Measurements from ENCODE around the gene RGS2.

Gene RGS2

DNA sequence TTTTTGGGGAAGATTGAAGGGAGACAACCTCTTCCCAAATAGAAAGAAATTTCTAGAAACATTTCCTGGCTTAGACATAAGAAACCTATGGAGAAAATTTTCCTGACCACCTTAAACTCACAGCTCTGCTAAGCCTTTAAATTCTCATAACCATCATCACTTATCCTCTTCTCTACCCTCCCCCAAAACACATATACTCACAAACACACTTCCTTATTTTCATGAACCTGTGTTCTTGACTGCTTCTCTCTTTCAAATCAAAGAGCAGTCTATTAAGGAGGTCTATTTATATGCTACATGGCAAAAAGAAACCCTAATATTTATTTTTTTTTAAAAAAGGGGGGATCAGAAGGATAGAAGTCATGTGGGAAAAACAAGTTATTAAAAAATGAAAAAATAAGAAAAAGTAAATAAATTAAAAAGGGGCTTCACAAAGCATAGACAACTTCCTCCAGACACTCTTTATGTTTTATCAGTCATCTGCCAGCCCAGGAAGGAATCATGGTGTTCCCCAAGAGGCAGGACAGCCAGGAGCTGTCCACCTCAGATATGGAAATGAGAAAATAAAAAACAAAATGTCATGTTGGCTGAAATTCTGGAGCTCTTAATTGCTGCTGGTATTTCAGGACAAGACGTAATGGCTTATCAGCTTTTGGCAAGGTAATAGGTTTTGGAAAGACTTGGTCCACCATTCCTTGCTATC, 12.8 kb upstream of the RGS2 start:
- DNase-seq, result no peak

DNA sequence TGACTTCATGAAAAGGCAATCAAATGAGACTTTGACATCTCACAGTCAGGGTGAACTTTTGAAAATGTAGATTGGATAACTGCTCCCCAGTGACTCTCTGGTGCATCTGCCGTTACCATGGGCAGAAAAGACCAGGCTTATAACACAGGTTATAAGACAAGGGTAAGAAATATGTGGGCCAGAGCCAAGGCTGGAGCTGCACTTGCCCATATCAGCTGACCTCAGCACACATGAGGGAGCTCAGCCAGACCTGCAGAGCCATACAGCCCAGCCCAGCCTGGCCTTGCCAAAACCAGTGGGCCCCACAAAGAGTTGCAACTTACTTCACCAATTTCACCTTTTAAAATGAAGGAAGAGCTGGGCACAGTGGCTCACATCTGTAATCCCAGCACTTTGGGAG, 11.7 kb upstream of the RGS2 start:
- no peak for DNase-seq

DNA sequence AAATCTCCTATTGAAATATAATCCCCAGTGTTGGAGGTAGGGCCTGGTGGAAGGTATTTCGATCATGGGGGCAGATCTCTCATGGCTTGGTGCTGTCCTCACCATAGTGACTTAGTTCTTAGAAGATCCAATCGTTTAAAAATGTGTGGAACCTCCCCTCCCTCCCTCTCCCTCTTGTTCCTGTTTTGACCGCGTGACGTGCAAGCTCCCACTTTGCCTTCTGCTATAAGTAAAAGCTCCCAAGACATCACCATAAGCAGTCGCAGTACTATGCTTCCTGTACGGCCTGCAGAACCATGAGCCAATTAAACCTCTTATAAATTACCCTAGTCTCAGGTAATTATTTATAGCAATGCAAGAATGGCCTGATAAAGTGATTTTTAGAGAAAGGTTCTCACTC, 10.9 kb upstream of the RGS2 start:
- DNase-seq, result no peak

DNA sequence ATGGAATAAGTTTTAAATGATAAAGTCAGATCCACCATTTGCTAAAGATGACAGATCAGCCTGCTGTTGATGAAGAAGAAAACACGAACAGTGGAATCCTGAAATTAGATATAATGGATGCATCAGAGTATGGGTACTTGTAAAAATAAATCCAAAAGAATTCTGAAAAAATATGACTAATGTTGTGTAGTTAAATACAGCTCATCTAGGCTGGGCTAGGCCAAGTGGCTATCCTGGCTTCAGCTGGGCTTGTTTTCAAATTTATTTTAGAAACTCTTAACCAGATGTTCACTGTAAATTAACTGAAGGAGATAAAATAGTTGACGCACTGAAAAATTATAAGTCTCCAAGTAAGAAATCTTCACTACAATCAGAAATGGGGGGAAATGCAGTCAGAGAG, 7.4 kb upstream of the RGS2 start:
- no peak for DNase-seq

DNA sequence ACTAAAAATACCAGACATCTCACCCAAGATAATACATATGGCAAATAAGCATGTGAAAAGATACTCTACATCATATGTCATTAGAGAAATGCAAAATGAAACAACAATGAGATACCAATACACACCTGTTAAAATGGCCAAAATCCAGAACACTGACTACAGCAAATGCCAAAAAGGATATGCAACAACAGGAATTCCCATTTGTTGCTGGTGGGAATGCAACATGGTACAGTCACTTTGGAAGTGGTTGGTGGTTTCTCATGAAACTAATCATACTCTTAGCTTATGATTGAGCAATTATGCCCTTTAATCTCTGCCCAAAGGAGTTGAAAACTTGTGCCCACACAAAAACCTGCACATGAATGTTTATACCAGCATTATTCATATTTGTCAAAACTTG, 6.4 kb upstream of the RGS2 start:
- DNase-seq, result no peak

DNA sequence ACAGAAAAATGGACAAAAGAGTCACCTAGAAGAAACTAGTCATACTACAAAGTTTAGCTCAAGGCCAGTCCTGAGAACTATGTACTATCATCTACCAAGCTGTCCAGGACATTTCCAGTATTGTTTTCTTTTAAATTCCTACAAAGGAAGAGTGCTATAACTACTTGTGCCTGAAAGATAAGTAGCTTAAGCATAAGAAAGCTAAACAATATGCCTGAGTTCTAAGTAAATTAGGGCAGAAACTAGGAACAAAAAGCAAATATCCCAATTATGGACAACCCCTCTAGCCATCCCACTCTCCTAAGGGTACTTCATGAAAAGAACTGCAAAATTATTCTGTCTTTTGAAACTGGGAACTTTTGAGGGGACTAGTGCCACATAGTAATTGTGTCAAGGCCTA, 5.3 kb upstream of the RGS2 start:
- DNase-seq, result no peak

DNA sequence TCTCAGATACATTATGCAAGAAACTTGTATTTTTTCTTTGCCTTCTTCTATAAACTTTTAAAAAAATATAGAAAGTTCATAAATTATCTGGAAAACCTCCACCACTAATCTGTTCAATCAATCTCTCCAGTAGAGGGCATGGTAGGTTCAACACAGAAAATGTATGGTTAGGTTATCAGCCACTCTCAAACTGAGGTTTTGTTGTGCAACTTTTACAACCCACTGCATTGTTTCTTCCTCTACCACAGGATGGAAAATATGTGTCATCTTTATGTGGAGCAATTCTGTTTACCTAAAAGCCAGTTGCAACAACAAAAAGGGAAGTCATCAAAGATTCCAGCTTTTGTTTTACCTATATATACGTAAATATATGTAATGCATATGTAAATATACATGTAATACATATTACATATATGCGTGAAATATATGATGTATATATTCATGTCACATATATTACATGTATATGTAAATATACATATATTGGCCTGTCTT, 3.0 kb upstream of the RGS2 start:
- no peak for DNase-seq

DNA sequence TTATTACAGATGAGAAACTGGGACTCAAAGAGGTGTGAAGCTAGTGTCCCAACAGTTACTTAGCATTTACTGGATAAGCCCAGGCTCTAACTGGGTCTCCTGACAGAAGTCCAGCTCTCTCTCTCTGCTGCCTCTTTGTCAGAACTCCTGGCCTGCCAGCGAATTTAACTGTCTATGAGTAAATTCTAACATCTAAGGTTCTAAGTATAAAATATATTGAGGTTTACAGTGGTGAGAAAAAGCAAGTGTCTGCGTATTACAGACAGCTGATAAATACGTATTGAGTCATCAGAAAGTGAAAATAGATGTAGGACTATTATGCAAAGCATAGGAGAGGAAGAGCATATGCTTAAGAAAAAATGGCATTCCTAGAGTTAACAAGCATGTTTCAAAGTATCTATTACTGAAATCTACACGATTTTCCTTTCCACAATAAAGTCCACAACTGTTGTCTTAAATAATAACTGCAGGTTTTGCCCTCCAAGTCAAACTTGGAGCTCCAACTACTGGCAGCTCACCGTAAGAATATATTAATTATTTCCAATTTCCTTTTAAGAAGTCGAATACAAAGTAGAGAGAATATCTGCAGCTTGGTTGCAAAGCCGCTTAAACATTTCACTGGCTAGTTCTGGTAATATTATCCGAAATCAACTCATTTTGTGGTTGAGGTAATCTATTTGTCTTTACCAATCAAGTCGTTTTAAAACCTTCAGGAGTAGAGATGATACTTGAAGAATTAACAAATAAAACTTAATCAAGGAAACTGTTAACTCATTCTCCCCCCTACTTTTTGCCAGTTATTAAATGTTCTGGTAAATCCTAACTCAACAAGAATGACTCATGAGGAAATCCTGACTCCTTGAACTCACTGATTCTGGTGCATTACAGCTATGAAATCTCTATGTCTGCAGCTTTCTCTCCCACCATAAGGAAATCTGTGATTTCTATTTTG, 1.4 kb upstream of the RGS2 start:
- DNase-seq, result peak in 1 of 56 donors; percentile 2

DNA sequence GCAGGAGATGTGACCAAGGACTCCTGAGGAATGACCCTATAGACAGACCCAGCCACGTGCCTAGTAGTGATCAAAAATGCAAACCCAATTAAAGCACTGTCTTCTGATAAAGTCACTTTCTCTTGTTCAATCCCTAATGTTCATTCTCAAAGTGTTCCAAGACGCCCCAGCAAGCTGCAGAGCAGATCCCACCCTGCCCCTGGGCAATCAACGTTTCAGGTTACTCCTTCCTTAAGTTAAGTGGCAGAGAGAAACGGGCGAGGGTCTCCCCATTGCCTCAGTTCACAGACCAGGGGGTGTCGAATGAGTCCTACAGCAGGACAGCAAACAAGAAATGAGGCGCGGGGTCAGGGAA, 699 bp upstream of the RGS2 start:
- peak in 6 of 56 donors; percentile 41 to 68 (median 56) for DNase-seq

DNA sequence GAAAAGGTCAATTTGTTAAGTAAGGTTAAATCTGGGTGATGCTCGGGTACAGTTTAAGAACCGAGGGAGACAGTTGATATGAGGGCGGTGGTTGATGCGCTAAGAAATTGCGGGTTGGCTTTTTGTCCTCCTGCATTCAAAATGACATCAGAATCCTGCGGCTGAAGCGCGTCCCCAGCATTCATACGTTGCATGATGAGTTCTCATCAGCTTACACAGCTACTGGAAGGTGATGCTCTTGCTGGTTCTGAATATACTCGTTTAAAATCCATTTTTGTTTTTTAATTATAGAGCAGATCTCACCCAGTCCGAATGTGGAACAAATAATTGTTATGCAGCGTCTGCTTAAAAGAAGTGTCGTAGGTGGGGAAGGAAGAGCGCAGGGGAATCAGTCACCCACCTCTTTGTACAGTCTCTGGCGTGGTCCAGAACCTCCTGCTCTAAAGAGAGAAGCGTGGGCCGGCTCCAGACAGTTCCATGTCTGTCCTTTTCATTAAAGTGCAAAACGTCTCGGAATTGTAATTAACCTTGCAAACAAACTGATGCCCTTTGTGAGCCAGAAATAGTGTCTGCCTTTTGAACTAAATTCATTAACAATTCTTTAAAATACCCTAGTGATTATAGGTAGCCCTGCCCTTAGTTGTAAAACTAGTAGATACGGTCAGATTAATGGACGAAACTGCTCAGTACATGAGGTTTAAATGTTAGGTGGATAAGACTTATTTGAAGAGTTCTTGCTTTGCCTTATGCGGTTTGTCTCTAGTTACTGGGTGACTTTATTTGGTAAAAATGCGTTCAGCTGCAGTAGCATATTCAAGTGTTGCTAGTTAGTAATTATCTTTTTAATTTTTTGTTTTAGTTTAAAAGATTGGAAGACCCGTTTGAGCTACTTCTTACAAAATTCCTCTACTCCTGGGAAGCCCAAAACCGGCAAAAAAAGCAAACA, 741 bp downstream of the RGS2 start:
- peak in 19 of 56 donors; percentile 19 to 73 (median 52) for DNase-seq

DNA sequence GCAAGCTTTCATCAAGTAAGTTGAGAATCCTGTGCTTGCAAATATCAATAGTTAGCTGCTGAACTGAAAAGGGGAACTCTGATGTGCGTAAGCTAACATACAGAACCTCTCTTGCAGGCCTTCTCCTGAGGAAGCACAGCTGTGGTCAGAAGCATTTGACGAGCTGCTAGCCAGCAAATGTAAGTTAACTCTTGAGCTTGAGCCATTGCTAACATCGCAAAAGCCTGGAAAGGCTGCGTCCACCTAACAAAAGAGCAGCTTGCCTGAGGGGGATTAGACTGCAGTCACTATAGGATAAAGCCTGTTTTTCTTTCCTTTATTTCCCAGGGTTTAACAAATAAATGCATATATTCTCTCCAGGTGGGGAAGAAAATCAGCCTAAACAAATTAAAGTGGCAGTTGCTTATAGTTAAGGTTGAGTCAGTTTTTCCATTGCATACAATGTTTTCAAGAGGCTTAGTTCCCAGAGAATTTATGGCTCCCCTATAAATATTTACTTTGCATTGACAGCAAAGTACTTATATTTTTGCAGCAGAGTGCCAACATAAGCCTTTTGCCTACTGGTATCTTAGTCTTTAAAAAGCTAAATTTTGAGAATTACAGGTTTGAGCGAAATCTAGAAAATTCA, 1.5 kb downstream of the RGS2 start:
- DNase-seq, result peak in 8 of 56 donors; percentile 4 to 33 (median 14)

DNA sequence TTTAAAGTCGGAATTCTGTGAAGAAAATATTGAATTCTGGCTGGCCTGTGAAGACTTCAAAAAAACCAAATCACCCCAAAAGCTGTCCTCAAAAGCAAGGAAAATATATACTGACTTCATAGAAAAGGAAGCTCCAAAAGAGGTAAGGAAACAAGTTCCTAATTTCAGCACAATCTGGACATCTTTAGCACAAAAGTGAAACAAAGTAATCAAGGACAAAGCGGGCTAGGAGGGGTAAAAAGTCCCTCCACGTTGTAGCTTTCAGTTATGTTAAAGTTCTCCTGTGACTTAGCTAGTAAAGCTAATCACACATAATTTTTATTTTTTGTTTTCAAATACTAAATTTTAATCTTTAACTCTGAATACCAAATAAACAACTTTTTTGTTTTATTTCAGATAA, 2.2 kb downstream of the RGS2 start:
- DNase-seq, result no peak

DNA sequence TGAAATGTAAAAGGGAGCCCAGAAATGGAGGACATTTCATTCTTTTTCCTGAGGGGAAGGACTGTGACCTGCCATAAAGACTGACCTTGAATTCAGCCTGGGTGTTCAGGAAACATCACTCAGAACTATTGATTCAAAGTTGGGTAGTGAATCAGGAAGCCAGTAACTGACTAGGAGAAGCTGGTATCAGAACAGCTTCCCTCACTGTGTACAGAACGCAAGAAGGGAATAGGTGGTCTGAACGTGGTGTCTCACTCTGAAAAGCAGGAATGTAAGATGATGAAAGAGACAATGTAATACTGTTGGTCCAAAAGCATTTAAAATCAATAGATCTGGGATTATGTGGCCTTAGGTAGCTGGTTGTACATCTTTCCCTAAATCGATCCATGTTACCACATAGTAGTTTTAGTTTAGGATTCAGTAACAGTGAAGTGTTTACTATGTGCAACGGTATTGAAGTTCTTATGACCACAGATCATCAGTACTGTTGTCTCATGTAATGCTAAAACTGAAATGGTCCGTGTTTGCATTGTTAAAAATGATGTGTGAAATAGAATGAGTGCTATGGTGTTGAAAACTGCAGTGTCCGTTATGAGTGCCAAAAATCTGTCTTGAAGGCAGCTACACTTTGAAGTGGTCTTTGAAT, 2.9 kb downstream of the RGS2 start:
- no peak for DNase-seq

DNA sequence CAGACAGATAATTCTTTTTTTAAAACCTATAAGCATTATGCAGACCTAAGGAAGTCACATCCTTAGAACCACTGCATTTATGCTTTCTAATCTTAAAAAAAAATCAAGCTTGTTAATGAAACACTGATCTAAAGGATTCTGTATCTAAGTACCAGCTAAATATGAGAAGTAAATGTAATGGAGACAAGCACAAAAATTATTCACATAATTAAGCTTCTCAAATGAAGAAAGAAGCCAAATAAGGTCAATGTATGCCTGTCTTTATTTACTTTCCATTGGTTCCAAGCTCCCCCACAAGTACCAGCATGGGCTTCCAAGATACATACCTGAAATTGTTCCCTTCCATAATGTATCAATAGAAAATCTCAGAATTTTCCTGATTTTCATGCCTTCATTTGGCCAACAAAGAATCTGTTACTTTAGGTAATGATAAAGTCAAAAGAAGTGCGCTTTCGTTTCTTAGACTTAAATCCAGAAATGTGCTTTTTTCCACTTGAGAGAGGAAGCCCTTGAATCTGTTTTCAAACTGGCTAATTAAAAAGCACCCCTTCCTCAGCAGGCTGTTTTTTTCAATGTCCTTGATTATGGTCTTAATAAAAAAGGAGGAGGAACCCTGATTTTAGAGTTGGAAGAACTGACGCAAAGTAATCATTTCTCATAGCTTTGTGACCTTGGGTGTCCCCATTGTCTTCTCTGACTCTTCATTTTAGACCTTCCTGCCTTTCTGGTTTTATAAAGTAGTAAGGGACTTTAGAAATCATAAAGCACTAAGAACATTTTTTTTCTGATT, 3.8 kb downstream of the RGS2 start:
- no peak for DNase-seq

DNA sequence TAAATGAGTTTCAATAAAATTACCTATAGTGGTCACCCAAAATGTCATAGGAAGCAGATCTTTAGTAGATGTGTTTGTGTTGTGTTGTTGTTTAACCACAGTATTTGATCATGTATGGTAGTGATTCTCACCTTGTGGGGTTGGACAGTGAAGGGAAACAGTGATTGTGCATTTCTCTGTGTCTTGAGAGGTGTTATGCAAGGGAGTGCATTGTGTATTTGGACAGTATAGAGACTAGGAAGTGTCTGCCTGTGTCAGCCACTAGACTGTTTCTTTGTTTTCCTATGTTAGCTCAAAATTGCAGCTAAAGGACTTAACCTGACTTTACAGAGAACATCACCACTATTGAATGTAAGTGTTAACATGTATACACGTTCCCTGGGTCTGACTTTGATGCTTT, 6.0 kb downstream of the RGS2 start:
- DNase-seq, result no peak

DNA sequence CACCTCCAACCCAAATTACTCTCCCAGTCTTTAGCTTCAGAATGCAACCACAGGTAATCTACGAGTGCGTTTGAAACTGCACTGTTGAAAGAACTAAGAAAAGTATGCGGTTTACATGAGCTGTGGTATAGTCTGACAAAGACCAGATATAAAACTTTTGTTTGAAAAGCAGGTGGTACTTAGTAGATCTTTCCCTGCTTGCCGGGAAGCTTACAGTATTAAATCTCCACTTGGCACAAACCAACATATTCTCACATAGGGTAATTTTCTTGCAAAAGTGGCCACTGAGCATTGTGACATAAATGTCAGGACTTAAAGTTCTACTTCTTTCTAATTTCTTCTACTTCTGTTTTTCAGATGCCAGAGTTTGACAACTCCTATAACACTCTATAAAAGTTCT, 8.4 kb downstream of the RGS2 start:
- no peak for DNase-seq

DNA sequence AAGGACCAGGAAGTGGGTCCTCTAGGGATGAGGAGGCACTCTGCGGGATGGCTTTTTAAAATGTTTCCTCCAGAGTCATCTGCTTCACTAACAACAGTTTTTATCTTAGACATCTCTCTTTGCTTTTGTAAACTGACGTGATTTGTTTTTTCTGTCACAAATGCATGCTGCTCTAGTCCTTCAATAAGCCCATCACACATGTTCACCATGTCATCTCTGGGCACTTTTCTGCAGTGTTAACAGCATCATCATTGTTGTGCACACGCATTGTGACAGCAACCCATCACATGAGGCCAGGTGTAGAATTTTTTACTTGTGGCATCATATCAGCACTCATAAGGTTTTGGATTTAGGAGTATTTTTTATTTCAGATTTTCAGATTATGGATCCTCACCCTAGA, 12.5 kb downstream of the RGS2 start:
- DNase-seq, result no peak

DNA sequence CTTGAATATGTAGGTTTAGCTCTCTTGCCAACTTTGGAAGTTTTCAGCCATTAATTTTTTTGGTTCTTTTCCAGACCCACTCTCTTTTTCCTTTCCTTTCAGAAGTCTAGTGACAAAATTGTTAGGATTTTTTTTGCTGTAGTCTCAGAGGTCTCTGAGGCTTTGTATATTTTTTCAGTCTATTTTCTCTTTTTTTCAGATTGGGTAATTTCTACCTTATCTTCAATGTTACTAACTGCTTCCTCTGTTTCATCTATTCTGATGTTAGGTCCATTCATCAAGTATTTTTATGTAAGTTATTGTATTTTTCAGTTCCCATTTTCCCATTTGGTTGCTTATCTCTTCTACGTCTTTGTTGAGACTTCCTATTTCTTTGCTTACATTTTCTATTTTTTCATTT, 15.7 kb downstream of the RGS2 start:
- no peak for DNase-seq

DNA sequence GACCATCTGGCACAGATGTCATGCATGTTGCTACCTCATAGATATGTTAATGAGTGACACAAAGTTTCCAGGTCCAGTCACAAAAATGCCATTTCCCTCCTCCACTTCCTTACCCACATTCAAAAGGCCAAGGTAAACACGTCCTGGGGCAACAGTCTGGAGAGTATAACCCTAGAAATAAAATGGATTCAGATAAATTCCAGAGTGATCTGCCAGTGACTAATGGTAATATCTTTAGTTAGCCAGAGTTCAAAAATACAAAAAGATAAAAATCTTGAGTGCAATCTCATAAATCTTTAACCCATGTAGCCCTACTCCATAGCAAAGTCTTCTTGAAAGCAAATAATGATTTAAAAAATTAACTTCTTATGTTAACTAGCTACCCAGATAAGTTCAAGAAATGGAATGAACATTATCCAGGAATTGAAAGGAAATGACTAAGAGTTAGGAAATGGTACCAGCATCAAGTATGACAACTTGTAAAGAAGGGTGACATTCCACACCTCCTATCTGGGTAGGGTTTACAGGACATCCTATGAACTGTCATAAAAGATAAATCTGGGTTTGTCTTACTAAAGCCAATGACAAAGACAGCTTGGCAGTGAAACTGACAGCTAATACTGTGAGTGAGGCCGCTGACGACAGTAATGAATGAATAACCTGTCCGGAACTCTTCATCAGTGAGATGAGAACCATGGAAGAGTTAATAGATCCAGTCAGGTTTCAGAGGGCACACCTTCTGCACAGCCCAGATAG, 18.1 kb downstream of the RGS2 start:
- no peak for DNase-seq

All from nucleus accumbens (tissue), 56 donors.